Spleen (tissue), 11 donors: Measurements from ENCODE around the gene TERT. TPM values are rescaled to one million over a fixed set of nuclear protein-coding genes. Genes with fewer than 3 reads are reported as not detected.

Experiments used
- DNase-seq: peaks from one replicate; pipeline ENCODE4 v3.0.0-alpha.2; 2020
- H3K27ac ChIP-seq, 8 donors: fragments of 200-600 bp; sonication (generic) in 7 of 8; 1 replicate in 4 of 8; 2 replicates in 4 of 8; pipeline versions ENCODE4 v1.5.0 to v1.8.0; 2016 to 2021; ENCODE audit warnings: inconsistent platforms in 4 of 8, mild to moderate bottlenecking in 4 of 8, moderate library complexity in 1 of 8
- H3K27me3 ChIP-seq, 7 donors: fragments of 200-600 bp; sonication (generic) in 6 of 7; replicated peaks in 1 of 7; 1 replicate in 4 of 7; 2 replicates in 3 of 7; pipeline versions ENCODE4 v1.5.0 to v1.8.0; 2016 to 2021; ENCODE audit warnings: inconsistent platforms in 3 of 7, mild to moderate bottlenecking in 1 of 7
- H3K36me3 ChIP-seq, 6 donors: fragments of 200-600 bp; sonication (generic) in 5 of 6; 1 replicate in 4 of 6; 2 replicates in 2 of 6; pipeline versions ENCODE4 v1.5.0 to v1.8.0; 2016 to 2021; ENCODE audit warnings: inconsistent platforms in 2 of 6
- H3K4me1 ChIP-seq, 6 donors: fragments of 200-600 bp; sonication (generic) in 5 of 6; 1 replicate in 3 of 6; 2 replicates in 3 of 6; pipeline versions ENCODE4 v1.5.0 to v1.8.0; 2016 to 2021; ENCODE audit warnings: inconsistent platforms in 3 of 6
- H3K4me3 ChIP-seq, 8 donors: fragments of 200-600 bp; sonication (generic) in 7 of 8; 1 replicate in 4 of 8; 2 replicates in 4 of 8; pipeline versions ENCODE4 v1.5.0 to v1.8.0; 2016 to 2021; ENCODE audit warnings: inconsistent platforms in 4 of 8, mild to moderate bottlenecking in 4 of 8, moderate library complexity in 2 of 8
- H3K9me3 ChIP-seq, 8 donors: fragments of 200-600 bp; sonication (generic) in 7 of 8; 1 replicate in 4 of 8; 2 replicates in 4 of 8; pipeline versions ENCODE4 v1.5.0 to v1.8.0; 2016 to 2021; ENCODE audit warnings: inconsistent platforms in 4 of 8
- POLR2A ChIP-seq, 3 donors: fragments of 450-650 bp; IDR thresholded peaks; one replicate each; pipeline ENCODE4 v1.5.1; 2017; ENCODE audit warnings: antibody characterized with exemption in 3 of 3, mild to moderate bottlenecking in 1 of 3
- POLR2AphosphoS5 ChIP-seq, 3 donors: sonication (generic); formaldehyde crosslinking; IDR thresholded peaks; one replicate each; pipeline ENCODE4 v1.5.1; 2017; ENCODE audit warnings: antibody characterized with exemption in 3 of 3
- WGBS, 5 donors: extraction: QIAGEN DNeasy Blood & Tissue Kit in 3 of 5; methylation state at CpG; one replicate each; pipeline versions ENCODE4 v1.1.5 to v1.1.7; 2013 to 2018; 5-methylcytosine and 5-hydroxymethylcytosine counted together
- intact Hi-C: fragments of 100-400 bp; cut with DNase I; formaldehyde crosslinking; loops from one replicate; pipeline ENCODE4 v1.15.0; 2023; ENCODE audit warnings: low total_unique reads
- polyA plus RNA-seq, 3 donors: library from polyadenylated mRNA; stranded (reverse); fragments of 200-250 nt; gene quantifications; one replicate each; pipeline ENCODE4 v1.2.1, GENCODE V29; 2013
- total RNA-seq, 7 donors: library from RNA; depleted of rRNA in 3 of 7; stranded (reverse); fragments of >200 nt in 3 of 7; fragmentation: NEBNext Ultra II Directional in 4 of 7; extraction: Animal tissue kit (Norgen Biotek cat#: 25700) in 4 of 7; gene quantifications; one replicate each; pipeline versions ENCODE4 v1.1.0 to v1.2.1, GENCODE V29; 2016 to 2021
- TF ChIP-seq, protein P1 (sequence below), 11 experiments: fragments of 200-600 bp in 7 of 11; fragments of 450-650 bp in 4 of 11; sonication (generic) in 4 of 11; IDR thresholded peaks in 8 of 11; conservative IDR thresholded peaks in 3 of 11; 1 replicate in 7 of 11; 2 replicates in 4 of 11; pipeline versions ENCODE4 v1.4.0 to v1.8.0; 2016 to 2021; ENCODE audit warnings: antibody characterized with exemption in 11 of 11, inconsistent platforms in 4 of 11, mild to moderate bottlenecking in 1 of 11
- donor health status: healthy with polysubstance abuse.
- donor health status: DM: no; HTN: no; CAD: no; lungs with moderate emphysema.
- donor health status: DM: no; HTN: no; CAD: no.
- donor health status: Bipolar disorder and iron deficiency.
- donor health status: healthy.
- donor health status: DM: no; HTN: no; CAD: no.
- donor health status: DM: yes; HTN: yes; CAD: no.

The TERT gene
- total and polyA plus RNA-seq, 10 donors, result 0.09 to 5.3 (median 0.40) TPM; not detected in 2

DNA sequence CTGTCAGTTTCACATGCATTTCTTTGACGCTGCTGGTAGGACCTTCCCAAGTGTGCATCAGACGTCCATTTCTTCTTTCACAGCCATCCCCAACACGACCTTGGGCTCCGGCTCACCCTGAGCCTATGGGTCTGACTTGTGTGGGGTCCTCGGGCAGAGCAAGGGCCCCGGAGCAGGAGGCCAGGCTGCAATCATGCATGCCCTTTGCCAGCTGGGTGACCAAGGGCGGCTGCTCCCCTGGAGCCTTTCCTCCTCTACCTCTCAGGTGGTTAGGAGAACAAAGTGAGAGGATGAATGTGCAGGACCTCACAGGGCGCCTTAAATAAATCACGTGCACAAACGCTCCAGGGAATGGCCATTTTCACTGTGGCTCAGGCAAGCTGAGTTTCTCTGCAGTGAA lies 33.2 kb downstream of the TERT start:
- Histone ChIP-seq H3K27ac (no peak overlapping the region), H3K36me3 (no peaks in the 10 kb centered on the region), H3K9me3 (peaks cover 2 to 44% (median 27%) of the 10 kb centered on the region in 8 donors), H3K27me3 (peaks cover 0 to 4% (median 0%) of the 10 kb centered on the region in 7 donors), H3K4me1 (no peaks in the 10 kb centered on the region), H3K4me3 (no peak overlapping the region)
- WGBS, 5 donors, result 82 to 94% (median 92%) methylated on average over 10 of the region's 10 CpGs
- DNase-seq, result no peak
- TF ChIP-seq, protein P1, sequence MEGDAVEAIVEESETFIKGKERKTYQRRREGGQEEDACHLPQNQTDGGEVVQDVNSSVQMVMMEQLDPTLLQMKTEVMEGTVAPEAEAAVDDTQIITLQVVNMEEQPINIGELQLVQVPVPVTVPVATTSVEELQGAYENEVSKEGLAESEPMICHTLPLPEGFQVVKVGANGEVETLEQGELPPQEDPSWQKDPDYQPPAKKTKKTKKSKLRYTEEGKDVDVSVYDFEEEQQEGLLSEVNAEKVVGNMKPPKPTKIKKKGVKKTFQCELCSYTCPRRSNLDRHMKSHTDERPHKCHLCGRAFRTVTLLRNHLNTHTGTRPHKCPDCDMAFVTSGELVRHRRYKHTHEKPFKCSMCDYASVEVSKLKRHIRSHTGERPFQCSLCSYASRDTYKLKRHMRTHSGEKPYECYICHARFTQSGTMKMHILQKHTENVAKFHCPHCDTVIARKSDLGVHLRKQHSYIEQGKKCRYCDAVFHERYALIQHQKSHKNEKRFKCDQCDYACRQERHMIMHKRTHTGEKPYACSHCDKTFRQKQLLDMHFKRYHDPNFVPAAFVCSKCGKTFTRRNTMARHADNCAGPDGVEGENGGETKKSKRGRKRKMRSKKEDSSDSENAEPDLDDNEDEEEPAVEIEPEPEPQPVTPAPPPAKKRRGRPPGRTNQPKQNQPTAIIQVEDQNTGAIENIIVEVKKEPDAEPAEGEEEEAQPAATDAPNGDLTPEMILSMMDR (IDR thresholded peaks at IDR 0.05 in 8 of 11, conservative IDR thresholded peaks at IDR 0.05 in 3 of 11), result no peak
- TF ChIP-seq POLR2AphosphoS5 (IDR thresholded peaks at IDR 0.05) (no peak), POLR2A (IDR thresholded peaks at IDR 0.05) (no peak)
- intact Hi-C loops, result no loop called here

DNA sequence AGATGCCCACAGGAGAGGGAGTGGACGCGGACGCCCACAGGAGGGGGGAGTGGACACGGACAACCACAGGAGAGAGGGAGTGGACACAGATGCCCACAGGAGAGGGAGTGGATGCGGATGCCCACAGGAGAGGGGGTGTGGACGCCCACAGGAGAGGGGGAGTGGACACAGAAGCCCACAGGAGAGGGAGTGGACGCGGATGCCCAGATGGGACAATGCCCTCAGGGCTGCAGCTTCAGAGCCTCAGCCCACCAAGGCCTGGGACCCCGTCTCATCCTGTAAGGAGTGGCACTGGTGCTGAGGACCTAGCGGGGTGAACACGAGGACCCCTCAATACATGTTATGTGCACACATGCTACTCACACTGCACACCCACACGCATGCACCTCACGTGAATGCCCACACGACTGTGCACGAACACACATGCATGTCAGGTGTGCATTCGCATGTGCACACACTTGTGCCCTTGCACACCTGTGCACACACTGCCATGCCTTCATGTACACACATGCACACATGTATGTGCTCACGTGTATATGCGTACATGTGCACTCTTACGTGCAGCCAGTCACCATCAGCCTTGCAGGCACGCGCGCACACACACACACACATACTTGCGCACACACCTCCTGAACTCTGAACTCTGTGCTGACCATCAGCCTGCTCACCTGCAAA lies 34.9 kb downstream of the TERT start:
- peaks cover 0 to 5% (median 0%) of the 10 kb centered on the region in 7 donors for H3K27me3 ChIP-seq
- 91 to 98% (median 95%) methylated on average over 23 of the region's 23 CpGs for WGBS, 5 donors
- intact Hi-C loops, result no loop called here
- no peak overlapping the region for H3K27ac ChIP-seq
- DNase-seq, result no peak
- peaks cover 0 to 9% (median 3%) of the 10 kb centered on the region in 6 donors for H3K4me1 ChIP-seq
- TF ChIP-seq POLR2A (IDR thresholded peaks at IDR 0.05), result no peak
- no peak for TF ChIP-seq POLR2AphosphoS5 (IDR thresholded peaks at IDR 0.05)
- TF ChIP-seq, protein P1 (IDR thresholded peaks at IDR 0.05 in 8 of 11, conservative IDR thresholded peaks at IDR 0.05 in 3 of 11), result no peak
- peaks cover 2 to 44% (median 27%) of the 10 kb centered on the region in 8 donors for H3K9me3 ChIP-seq
- H3K36me3 ChIP-seq, result no peaks in the 10 kb centered on the region
- H3K4me3 ChIP-seq, result no peak overlapping the region

DNA sequence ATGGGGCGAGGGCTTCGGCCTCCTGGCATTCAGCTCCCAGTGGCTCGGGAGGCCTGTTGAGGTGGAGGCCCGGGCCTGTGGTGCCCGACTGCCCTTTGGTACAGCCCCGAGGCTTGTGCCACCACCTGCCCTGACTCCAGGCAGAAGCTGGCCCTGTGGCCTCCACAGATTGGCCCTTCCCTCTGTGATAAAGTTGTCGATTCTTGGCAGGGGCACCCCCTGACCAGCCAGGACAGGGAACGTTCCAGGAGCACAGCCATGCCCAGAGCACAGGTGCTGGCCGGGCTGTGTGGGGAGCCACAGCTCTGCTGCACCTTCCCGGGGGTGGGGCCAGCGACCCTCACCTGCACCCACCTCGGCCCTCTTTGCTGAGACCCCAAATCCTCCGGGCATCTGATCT lies 37.0 kb downstream of the TERT start:
- TF ChIP-seq POLR2AphosphoS5 (IDR thresholded peaks at IDR 0.05) (no peak), POLR2A (IDR thresholded peaks at IDR 0.05) (no peak)
- TF ChIP-seq, protein P1 (IDR thresholded peaks at IDR 0.05 in 8 of 11, conservative IDR thresholded peaks at IDR 0.05 in 3 of 11), result no peak
- Histone ChIP-seq H3K36me3 (no peaks in the 10 kb centered on the region), H3K4me3 (no peak overlapping the region), H3K27me3 (peaks cover 0 to 6% (median 0%) of the 10 kb centered on the region in 7 donors), H3K27ac (no peak overlapping the region), H3K4me1 (peaks cover 0 to 12% (median 3%) of the 10 kb centered on the region in 6 donors), H3K9me3 (peaks cover 2 to 29% (median 20%) of the 10 kb centered on the region in 8 donors)
- 87 to 95% (median 90%) methylated on average over 10 to 13 of the region's 13 CpGs for WGBS, 5 donors
- no peak for DNase-seq
- intact Hi-C loops, result no loop called here

DNA sequence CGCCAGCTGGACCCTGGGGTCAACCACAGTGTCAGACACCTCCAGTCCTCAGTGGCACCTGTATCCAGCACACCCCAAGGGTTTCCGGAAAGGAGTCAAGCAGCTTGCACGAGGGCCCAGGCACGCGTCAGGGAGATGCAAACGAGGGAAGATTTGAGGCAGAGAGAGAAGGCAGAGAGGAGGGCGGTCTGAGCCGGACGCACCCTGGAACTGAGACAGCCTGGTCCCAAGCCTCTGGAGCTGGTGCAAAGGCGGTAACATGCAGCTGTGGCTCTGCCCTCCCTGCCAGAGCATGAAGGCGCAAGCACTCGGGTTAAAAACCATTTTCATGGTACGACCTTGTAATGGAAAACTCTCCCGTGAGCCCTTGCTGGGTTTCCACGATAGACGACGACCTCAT lies 37.5 kb downstream of the TERT start:
- H3K27ac ChIP-seq, result no peak overlapping the region
- H3K36me3 ChIP-seq, result no peaks in the 10 kb centered on the region
- peaks cover 0 to 12% (median 3%) of the 10 kb centered on the region in 6 donors for H3K4me1 ChIP-seq
- DNase-seq, result no peak
- intact Hi-C loops, result no loop called here
- TF ChIP-seq, protein P1 (IDR thresholded peaks at IDR 0.05 in 8 of 11, conservative IDR thresholded peaks at IDR 0.05 in 3 of 11), result no peak
- TF ChIP-seq POLR2AphosphoS5 (IDR thresholded peaks at IDR 0.05) (no peak), POLR2A (IDR thresholded peaks at IDR 0.05) (no peak)
- peaks cover 0 to 6% (median 0%) of the 10 kb centered on the region in 7 donors for H3K27me3 ChIP-seq
- WGBS, 5 donors, result 86 to 92% (median 86%) methylated on average over 17 of the region's 17 CpGs
- peaks cover 0 to 24% (median 15%) of the 10 kb centered on the region in 8 donors for H3K9me3 ChIP-seq
- no peak overlapping the region for H3K4me3 ChIP-seq
